HCT116 (cell line): Measurements from ENCODE around the gene MAST4. TPM values are rescaled to one million over a fixed set of nuclear protein-coding genes. Genes with fewer than 3 reads are reported as not detected.

Source experiments
- ATAC-seq: fragments of 200-7000 bp; cut with Tn5 transposase; 2 replicates; pipeline ENCODE4 v1.9.1; 2020; ENCODE audit warnings: mild to moderate bottlenecking, moderate library complexity
- BruUV-seq: library from RNA; stranded (reverse); fragments of 400-500 nt; replicated peaks from 2 replicates; lab custom pipeline; 2021; lab: Mats Ljungman, UMichigan
- CTCF ChIA-PET: fragments of 300-600 bp; sonication (Branson Sonifier 250); formaldehyde crosslinking; loops from one replicate; lab custom pipeline; 2021; ENCODE audit warnings: antibody characterized with exemption; lab: Charles Lee
- POLR2A ChIA-PET: fragments of 300-600, 350-600 bp; sonication (Branson Sonifier 250); formaldehyde crosslinking; loops from one replicate; lab custom pipeline; 2021; ENCODE audit warnings: antibody characterized with exemption; lab: Charles Lee
- RAD21 ChIA-PET, 2 experiments: fragments of 300-600 bp; sonication (Branson Sonifier 250); formaldehyde crosslinking; loops; one replicate each; lab custom pipeline; 2023; ENCODE audit warnings: low total read pairs in 2 of 2; ENCODE audit not compliant: uncharacterized antibody in 2 of 2, unreplicated experiment in 2 of 2, low non-redundant PET in 1 of 2; lab: Charles Lee
- DNase-seq: peaks from one replicate; pipeline ENCODE4 v3.0.0-alpha.2; 2010; ENCODE audit warnings: low read depth, low spot score
- H2AFZ ChIP-seq: fragments of 200-600 bp; shearing (Covaris generic), sonication (generic); 2 replicates; pipeline ENCODE4 v1.6.1; 2017; ENCODE audit warnings: low read depth, mixed run types, mixed read lengths, antibody characterized with exemption, low read length; ENCODE audit not compliant: poor library complexity, severe bottlenecking
- H3K27ac ChIP-seq: 2 replicates; pipeline ENCODE4 v1.5.1; 2012; ENCODE audit warnings: low read depth, low read length
- H3K27me3 ChIP-seq: fragments of 200-600 bp; sonication (generic); 2 replicates; pipeline ENCODE4 v1.6.1; 2016; ENCODE audit warnings: mixed run types, low read length, mixed read lengths; ENCODE audit not compliant: insufficient read depth
- H3K36me3 ChIP-seq, 2 experiments: fragments of 200-500 bp in 1 of 2; fragments of 200-600 bp in 1 of 2; sonication (Bioruptor generic) in 1 of 2; sonication (generic) in 1 of 2; 2 replicates each; pipeline versions ENCODE4 v1.5.1 to v1.6.1; 2014 to 2016; ENCODE audit warnings: low read length in 2 of 2, inconsistent platforms in 1 of 2, mixed read lengths in 1 of 2, mixed run types in 1 of 2; ENCODE audit not compliant: insufficient read depth in 2 of 2, control insufficient read depth in 1 of 2
- H3K4me1 ChIP-seq, 2 experiments: fragments of 200-600 bp in 1 of 2; sonication (generic) in 1 of 2; 2 replicates each; pipeline versions ENCODE4 v1.5.1 to v1.6.1; 2012 to 2017; ENCODE audit warnings: low read length in 2 of 2, inconsistent platforms in 1 of 2, mild to moderate bottlenecking in 1 of 2, mixed read lengths in 1 of 2, mixed run types in 1 of 2, moderate library complexity in 1 of 2; ENCODE audit not compliant: insufficient read depth in 2 of 2, control insufficient read depth in 1 of 2
- H3K4me2 ChIP-seq: fragments of 200-600 bp; sonication (generic); 2 replicates; pipeline ENCODE4 v1.6.1; 2017; ENCODE audit warnings: mixed run types, low read length, mixed read lengths
- H3K4me3 ChIP-seq, 2 experiments: fragments of 200-600 bp in 1 of 2; sonication (generic) in 1 of 2; replicated peaks in 1 of 2; 2 replicates each; pipeline ENCODE4 v1.5.1; 2011 to 2016; ENCODE audit warnings: low read length in 2 of 2, control low read depth in 1 of 2, low read depth in 1 of 2, mild to moderate bottlenecking in 1 of 2, mixed read lengths in 1 of 2, mixed run types in 1 of 2
- H3K79me2 ChIP-seq: fragments of 200-600 bp; sonication (generic); 2 replicates; pipeline ENCODE4 v1.6.1; 2017; ENCODE audit warnings: mild to moderate bottlenecking, mixed run types, low read length, moderate library complexity, mixed read lengths; ENCODE audit not compliant: insufficient read depth
- H3K9ac ChIP-seq: fragments of 200-600 bp; sonication (generic); 2 replicates; pipeline ENCODE4 v1.6.1; 2016; ENCODE audit warnings: low read length, mixed read lengths
- H3K9me2 ChIP-seq: fragments of 200-600 bp; sonication (generic), shearing (Covaris generic); 2 replicates; pipeline ENCODE4 v1.6.1; 2017; ENCODE audit warnings: mixed run types, mild to moderate bottlenecking, moderate library complexity; ENCODE audit not compliant: insufficient read depth
- H3K9me3 ChIP-seq, 2 experiments: fragments of 200-500 bp in 1 of 2; fragments of 200-600 bp in 1 of 2; sonication (Bioruptor generic) in 1 of 2; sonication (generic) in 1 of 2; 2 replicates each; pipeline ENCODE4 v1.6.1; 2014 to 2017; ENCODE audit warnings: low read length in 2 of 2, mixed read lengths in 2 of 2, inconsistent platforms in 1 of 2, low read depth in 1 of 2, mild to moderate bottlenecking in 1 of 2, mixed run types in 1 of 2, moderate library complexity in 1 of 2; ENCODE audit not compliant: control insufficient read depth in 1 of 2, insufficient read depth in 1 of 2
- H4K20me1 ChIP-seq: fragments of 200-600 bp; sonication (generic), shearing (Covaris generic); 2 replicates; pipeline ENCODE4 v1.6.1; 2017; ENCODE audit warnings: mixed run types, mild to moderate bottlenecking, moderate library complexity; ENCODE audit not compliant: insufficient read depth
- CBX3 ChIP-seq: IDR thresholded peaks from 2 replicates; pipeline ENCODE4 v1.6.1; 2012; ENCODE audit warnings: low read depth
- EZH2 ChIP-seq: fragments of 200-600 bp; sonication (generic); IDR thresholded peaks from 2 replicates; pipeline ENCODE4 v1.6.1; 2017; ENCODE audit warnings: antibody characterized with exemption, mixed run types
- EZH2phosphoT487 ChIP-seq: fragments of 200-600 bp; IDR thresholded peaks from 2 replicates; pipeline ENCODE4 v1.6.1; 2018; ENCODE audit warnings: antibody characterized with exemption, borderline replicate concordance
- JUND ChIP-seq: IDR thresholded peaks from 2 replicates; pipeline ENCODE4 v1.6.1; 2012
- POLR2A ChIP-seq: IDR thresholded peaks from 2 replicates; pipeline ENCODE4 v1.7.0; 2011; ENCODE audit warnings: borderline replicate concordance; ENCODE audit not compliant: insufficient read depth, insufficient read length; ENCODE audit errors: extremely low read depth
- SRF ChIP-seq: IDR thresholded peaks from 2 replicates; pipeline ENCODE4 v1.6.1; 2012; ENCODE audit warnings: low read depth
- TCF7L2 ChIP-seq: IDR thresholded peaks from 2 replicates; pipeline ENCODE4 v1.7.0; 2011; ENCODE audit warnings: borderline replicate concordance, inconsistent platforms; ENCODE audit not compliant: insufficient read depth, insufficient read length; ENCODE audit errors: extremely low read depth
- YY1 ChIP-seq: IDR thresholded peaks from 2 replicates; pipeline ENCODE4 v1.6.1; 2011; ENCODE audit warnings: low read length, low read depth, moderate library complexity, mild to moderate bottlenecking; ENCODE audit not compliant: insufficient replicate concordance; ENCODE audit errors: extremely low read depth
- ZBTB33 ChIP-seq: IDR thresholded peaks from 2 replicates; pipeline ENCODE4 v1.6.1; 2011; ENCODE audit warnings: mild to moderate bottlenecking, low read length, moderate library complexity; ENCODE audit not compliant: insufficient replicate concordance; ENCODE audit errors: extremely low read depth
- ZFX ChIP-seq: fragments of 450-650 bp; IDR thresholded peaks from 2 replicates; pipeline ENCODE4 v1.6.1; 2017
- ZNF274 ChIP-seq: fragments of 200-500 bp; sonication (Bioruptor generic); IDR thresholded peaks from 2 replicates; pipeline ENCODE4 v1.6.1; 2014; ENCODE audit warnings: mild to moderate bottlenecking, low read depth, low read length, inconsistent platforms
- intact Hi-C: fragments of 100-400 bp; cut with micrococcal nuclease; formaldehyde crosslinking; loops from 2 replicates; pipeline ENCODE4 v1.10.0; 2022
- total RNA-seq: library from RNA; stranded (reverse); gene quantifications from one replicate; pipeline ENCODE4 v1.2.1, GENCODE V29; 2021; ENCODE audit not compliant: unreplicated experiment
- TF ChIP-seq, protein P1 (sequence below): IDR thresholded peaks from 2 replicates; pipeline ENCODE4 v1.6.1; 2012
- TF ChIP-seq, protein P2 (sequence below): IDR thresholded peaks from 2 replicates; pipeline ENCODE4 v1.6.1; 2012; ENCODE audit warnings: low read depth

MAST4 gene
- total RNA-seq, 1 experiment from 2014 or later = 1.1 TPM

DNA sequence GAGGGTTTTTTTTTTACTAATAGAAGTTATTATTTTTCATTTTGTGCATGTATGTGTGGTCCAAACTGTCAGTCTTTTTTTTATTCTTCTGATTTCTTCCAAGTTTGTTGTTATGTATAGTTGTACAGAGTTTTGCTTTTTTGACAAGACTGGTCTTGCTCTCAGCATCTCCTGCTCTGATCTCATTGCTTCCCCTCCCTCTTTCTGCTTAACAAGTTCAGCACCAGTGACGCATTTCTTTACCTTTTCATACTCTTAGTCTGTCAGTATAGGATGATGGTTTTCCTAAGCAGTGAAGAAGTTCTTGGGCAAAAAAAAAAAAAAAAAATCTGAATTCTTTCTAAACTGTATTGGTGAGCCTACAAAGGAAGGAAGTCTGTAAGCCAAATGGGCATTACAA lies 465.3 kb downstream of the MAST4 start:
- Histone ChIP-seq H3K27ac (no peak overlapping the region), H4K20me1 (no peaks in the 10 kb centered on the region), H3K9ac (no peak overlapping the region), H3K4me2 (no peak overlapping the region), H3K9me2 (no peaks in the 10 kb centered on the region), H2AFZ (no peak overlapping the region), H3K27me3 (peaks cover 41% of the 10 kb centered on the region), H3K9me3 (no peaks in the 10 kb centered on the region), H3K79me2 (no peaks in the 10 kb centered on the region), H3K4me1 (no peaks in the 10 kb centered on the region), H3K4me3 (no peak overlapping the region), H3K36me3 (no peaks in the 10 kb centered on the region)
- ChIA-PET CTCF (no interaction called here), RAD21 (no interaction called here), POLR2A (interaction anchor here (0.7 kb wide), 1 partner anchor 1161 kb away, joined by 3 read pairs; no protein-coding TSS in a partner anchor)
- no TSS peak for BruUV-seq
- DNase-seq (no peak), ATAC-seq (no peak)
- intact Hi-C loops = no loop called here
- TF ChIP-seq ZBTB33 (no peak), EZH2 (no peak), YY1 (no peak), ZNF274 (no peak), EZH2phosphoT487 (no peak), TCF7L2 (no peak), POLR2A (no peak), SRF (no peak), JUND (no peak), ZFX (no peak), CBX3 (no peak)
- TF ChIP-seq, protein P1, sequence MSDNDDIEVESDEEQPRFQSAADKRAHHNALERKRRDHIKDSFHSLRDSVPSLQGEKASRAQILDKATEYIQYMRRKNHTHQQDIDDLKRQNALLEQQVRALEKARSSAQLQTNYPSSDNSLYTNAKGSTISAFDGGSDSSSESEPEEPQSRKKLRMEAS = no peak
- TF ChIP-seq, protein P2, sequence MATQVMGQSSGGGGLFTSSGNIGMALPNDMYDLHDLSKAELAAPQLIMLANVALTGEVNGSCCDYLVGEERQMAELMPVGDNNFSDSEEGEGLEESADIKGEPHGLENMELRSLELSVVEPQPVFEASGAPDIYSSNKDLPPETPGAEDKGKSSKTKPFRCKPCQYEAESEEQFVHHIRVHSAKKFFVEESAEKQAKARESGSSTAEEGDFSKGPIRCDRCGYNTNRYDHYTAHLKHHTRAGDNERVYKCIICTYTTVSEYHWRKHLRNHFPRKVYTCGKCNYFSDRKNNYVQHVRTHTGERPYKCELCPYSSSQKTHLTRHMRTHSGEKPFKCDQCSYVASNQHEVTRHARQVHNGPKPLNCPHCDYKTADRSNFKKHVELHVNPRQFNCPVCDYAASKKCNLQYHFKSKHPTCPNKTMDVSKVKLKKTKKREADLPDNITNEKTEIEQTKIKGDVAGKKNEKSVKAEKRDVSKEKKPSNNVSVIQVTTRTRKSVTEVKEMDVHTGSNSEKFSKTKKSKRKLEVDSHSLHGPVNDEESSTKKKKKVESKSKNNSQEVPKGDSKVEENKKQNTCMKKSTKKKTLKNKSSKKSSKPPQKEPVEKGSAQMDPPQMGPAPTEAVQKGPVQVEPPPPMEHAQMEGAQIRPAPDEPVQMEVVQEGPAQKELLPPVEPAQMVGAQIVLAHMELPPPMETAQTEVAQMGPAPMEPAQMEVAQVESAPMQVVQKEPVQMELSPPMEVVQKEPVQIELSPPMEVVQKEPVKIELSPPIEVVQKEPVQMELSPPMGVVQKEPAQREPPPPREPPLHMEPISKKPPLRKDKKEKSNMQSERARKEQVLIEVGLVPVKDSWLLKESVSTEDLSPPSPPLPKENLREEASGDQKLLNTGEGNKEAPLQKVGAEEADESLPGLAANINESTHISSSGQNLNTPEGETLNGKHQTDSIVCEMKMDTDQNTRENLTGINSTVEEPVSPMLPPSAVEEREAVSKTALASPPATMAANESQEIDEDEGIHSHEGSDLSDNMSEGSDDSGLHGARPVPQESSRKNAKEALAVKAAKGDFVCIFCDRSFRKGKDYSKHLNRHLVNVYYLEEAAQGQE = no peak
